ENCODE measurements around the gene PCNX3. TPM values are rescaled to one million over a fixed set of nuclear protein-coding genes. Genes with fewer than 3 reads are reported as not detected.
A peak's percentile ranks its signal among the peaks of the same experiment; 100 is the strongest.

PCNX3 gene
- total and polyA plus RNA-seq, 10 of the 15 experiments (the other 5 are each of a cell fraction or from before 2014, with no cell fraction given), result 0.03 to 46.6 (median 8.4) TPM

- TF ChIP-seq IRF5 (IDR thresholded peaks at IDR 0.05; ENCODE audit: borderline replicate concordance), result peak; percentile 69; the same call in 1 of the 2 replicates
- 0 out of 2 replicates have a peak, but pooled peaks have one; percentile 75 for TF ChIP-seq HDGF (IDR thresholded peaks at IDR 0.05)
- no peak for TF ChIP-seq SMC3 (IDR thresholded peaks at IDR 0.05; ENCODE audit: borderline replicate concordance, low read length)
- TF ChIP-seq LARP7 (IDR thresholded peaks at IDR 0.05), result peak; percentile 76; the same call in 1 of the 2 replicates
- TF ChIP-seq TCF12 (IDR thresholded peaks at IDR 0.05; ENCODE audit: low read depth, low read length), result no peak; the same call in none of the 2 replicates
- TF ChIP-seq, protein P1, sequence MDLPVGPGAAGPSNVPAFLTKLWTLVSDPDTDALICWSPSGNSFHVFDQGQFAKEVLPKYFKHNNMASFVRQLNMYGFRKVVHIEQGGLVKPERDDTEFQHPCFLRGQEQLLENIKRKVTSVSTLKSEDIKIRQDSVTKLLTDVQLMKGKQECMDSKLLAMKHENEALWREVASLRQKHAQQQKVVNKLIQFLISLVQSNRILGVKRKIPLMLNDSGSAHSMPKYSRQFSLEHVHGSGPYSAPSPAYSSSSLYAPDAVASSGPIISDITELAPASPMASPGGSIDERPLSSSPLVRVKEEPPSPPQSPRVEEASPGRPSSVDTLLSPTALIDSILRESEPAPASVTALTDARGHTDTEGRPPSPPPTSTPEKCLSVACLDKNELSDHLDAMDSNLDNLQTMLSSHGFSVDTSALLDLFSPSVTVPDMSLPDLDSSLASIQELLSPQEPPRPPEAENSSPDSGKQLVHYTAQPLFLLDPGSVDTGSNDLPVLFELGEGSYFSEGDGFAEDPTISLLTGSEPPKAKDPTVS (IDR thresholded peaks at IDR 0.05; ENCODE audit: low read depth, low read length), result no peak
- no peak for TF ChIP-seq RAD51 (IDR thresholded peaks at IDR 0.05)
- peak; percentile 56 for TF ChIP-seq SP1 (IDR thresholded peaks at IDR 0.05; ENCODE audit: low read depth, low read length)
- TF ChIP-seq CBFB (IDR thresholded peaks at IDR 0.05; ENCODE audit: low read depth), result peak; percentile 71
- TF ChIP-seq RFX5 (IDR thresholded peaks at IDR 0.05; ENCODE audit: low read depth, low read length), result 0 out of 2 replicates have a peak, but pooled peaks have one; percentile 12
- TF ChIP-seq RCOR1 (conservative IDR thresholded peaks at IDR 0.05; ENCODE audit: low read depth, low read length), result no peak
- TF ChIP-seq ZSCAN29 (IDR thresholded peaks at IDR 0.05), result 0 out of 2 replicates have a peak, but pooled peaks have one; percentile 16
- TF ChIP-seq RELA (IDR thresholded peaks at IDR 0.05; ENCODE audit: borderline replicate concordance, partially characterized antibody), result no peak
- TF ChIP-seq RB1 (IDR thresholded peaks at IDR 0.05; ENCODE audit: borderline replicate concordance), result no peak; the same call in 1 of the 2 replicates
- peak; percentile 70 for TF ChIP-seq NRF1 (conservative IDR thresholded peaks at IDR 0.05; ENCODE audit: low read depth, low read length)
- peak; percentile 13 for TF ChIP-seq SKIL (IDR thresholded peaks at IDR 0.05; ENCODE audit: low read depth, poor library complexity, severe bottlenecking)
- TF ChIP-seq ZNF217 (IDR thresholded peaks at IDR 0.05), result no peak
- no peak for TF ChIP-seq FOS (IDR thresholded peaks at IDR 0.05; ENCODE audit: borderline replicate concordance, extremely low read depth, insufficient read length)
- no peak for TF ChIP-seq MXI1 (IDR thresholded peaks at IDR 0.05; ENCODE audit: low read depth, low read length)
- no peak for TF ChIP-seq ZNF24 (IDR thresholded peaks at IDR 0.05)
- no peak for TF ChIP-seq STAT3 (IDR thresholded peaks at IDR 0.05; ENCODE audit: low read depth, low read length)
- TF ChIP-seq REST (IDR thresholded peaks at IDR 0.05; ENCODE audit: low read depth, low read length), result 0 out of 2 replicates have a peak, but pooled peaks have one; percentile 3
- TF ChIP-seq PAX5 (IDR thresholded peaks at IDR 0.05; ENCODE audit: borderline replicate concordance, low read depth, low read length), result 0 out of 2 replicates have a peak, but pooled peaks have one; percentile 43
Measured at GRCh38 chr11:65662799-65663638, 47.4 kb downstream of the PCNX3 start, which contains the start of gene RELA (continued).
